Adipocyte (in vitro differentiated cells): ENCODE results near the gene SPIB.
A peak's percentile ranks its signal among the peaks of the same experiment; 100 is the strongest.

Source experiments
- DNase-seq: peaks from one replicate; pipeline ENCODE4 v3.0.0-alpha.2; 2015; ENCODE audit warnings: low read depth
- H3K27me3 ChIP-seq: replicated peaks from 2 replicates; pipeline ENCODE4 v1.7.0; 2013; ENCODE audit warnings: mild to moderate bottlenecking, low read length, moderate library complexity; ENCODE audit not compliant: control insufficient read depth, insufficient read depth
- H3K36me3 ChIP-seq: 2 replicates; pipeline ENCODE4 v1.7.0; 2013; ENCODE audit warnings: low read length, mild to moderate bottlenecking, moderate library complexity; ENCODE audit not compliant: control insufficient read depth, insufficient read depth, severe bottlenecking
- H3K4me1 ChIP-seq: 2 replicates; pipeline ENCODE4 v1.7.0; 2013; ENCODE audit warnings: mild to moderate bottlenecking, low read length, moderate library complexity; ENCODE audit not compliant: control insufficient read depth, insufficient read depth
- H3K4me3 ChIP-seq: 2 replicates; pipeline ENCODE4 v1.7.0; 2013; ENCODE audit warnings: mild to moderate bottlenecking, low read length, moderate library complexity
- H3K9ac ChIP-seq: 2 replicates; pipeline ENCODE4 v1.7.0; 2013; ENCODE audit warnings: mild to moderate bottlenecking, low read length, moderate library complexity
- H3K9me3 ChIP-seq: 2 replicates; pipeline ENCODE4 v1.7.0; 2013; ENCODE audit warnings: mild to moderate bottlenecking, low read length, moderate library complexity; ENCODE audit not compliant: control insufficient read depth

The SPIB gene

GRCh38 chr19:50418176-50419021 is at the start of gene SPIB:
SPIB (plus strand) TSS chr19:50418938; CDS start chr19:50418963, 25 bp downstream.
- no peak for DNase-seq

DNA sequence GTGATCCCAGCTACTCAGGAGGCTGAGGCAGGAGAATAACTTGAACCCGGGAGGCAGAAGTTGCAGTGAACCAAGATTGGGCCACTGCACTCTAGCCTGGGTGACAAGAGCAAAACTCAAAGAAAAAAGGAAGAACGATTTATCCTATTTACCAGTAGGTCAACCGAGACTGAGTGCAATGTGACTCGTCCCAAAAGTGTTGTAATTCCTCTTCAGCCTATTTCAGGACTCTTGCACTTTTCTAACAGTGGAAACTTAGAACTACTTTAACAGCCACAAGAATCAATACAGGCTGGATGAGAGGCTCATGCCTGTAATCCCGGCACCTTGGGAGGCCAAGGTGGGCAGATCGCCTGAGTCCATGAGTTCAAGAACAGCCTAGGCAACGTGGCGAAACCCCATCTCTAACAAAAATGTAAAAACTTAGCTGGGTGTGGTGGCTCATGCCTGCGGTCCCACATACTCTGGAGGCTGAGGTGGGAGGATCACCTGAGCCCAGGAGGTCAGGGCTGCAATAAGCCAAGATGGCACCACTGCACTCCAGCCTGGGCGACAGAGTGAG is 46.7 kb upstream of the SPIB start:
- H3K4me1 ChIP-seq: peaks cover 3% of the 10 kb centered on the region
- H3K9me3 ChIP-seq: no peaks in the 10 kb centered on the region
- no peak overlapping the region for H3K9ac ChIP-seq
- H3K4me3 ChIP-seq: no peak overlapping the region
- DNase-seq: no peak
- H3K36me3 ChIP-seq: no peaks in the 10 kb centered on the region
- H3K27me3 ChIP-seq: no peaks in the 10 kb centered on the region

More at GRCh38 chr19:50418176-50419021, at the start of gene SPIB:
- H3K9ac ChIP-seq: no peak within 1 kb of the TSS
- H3K27me3 ChIP-seq: peaks cover 35% of the 10 kb centered on the region
- no peaks in the 10 kb centered on the region for H3K36me3 ChIP-seq
- H3K4me1 ChIP-seq: no peaks in the 10 kb centered on the region
- peaks cover 2% of the 10 kb centered on the region for H3K9me3 ChIP-seq
- no peak within 1 kb of the TSS for H3K4me3 ChIP-seq

DNA sequence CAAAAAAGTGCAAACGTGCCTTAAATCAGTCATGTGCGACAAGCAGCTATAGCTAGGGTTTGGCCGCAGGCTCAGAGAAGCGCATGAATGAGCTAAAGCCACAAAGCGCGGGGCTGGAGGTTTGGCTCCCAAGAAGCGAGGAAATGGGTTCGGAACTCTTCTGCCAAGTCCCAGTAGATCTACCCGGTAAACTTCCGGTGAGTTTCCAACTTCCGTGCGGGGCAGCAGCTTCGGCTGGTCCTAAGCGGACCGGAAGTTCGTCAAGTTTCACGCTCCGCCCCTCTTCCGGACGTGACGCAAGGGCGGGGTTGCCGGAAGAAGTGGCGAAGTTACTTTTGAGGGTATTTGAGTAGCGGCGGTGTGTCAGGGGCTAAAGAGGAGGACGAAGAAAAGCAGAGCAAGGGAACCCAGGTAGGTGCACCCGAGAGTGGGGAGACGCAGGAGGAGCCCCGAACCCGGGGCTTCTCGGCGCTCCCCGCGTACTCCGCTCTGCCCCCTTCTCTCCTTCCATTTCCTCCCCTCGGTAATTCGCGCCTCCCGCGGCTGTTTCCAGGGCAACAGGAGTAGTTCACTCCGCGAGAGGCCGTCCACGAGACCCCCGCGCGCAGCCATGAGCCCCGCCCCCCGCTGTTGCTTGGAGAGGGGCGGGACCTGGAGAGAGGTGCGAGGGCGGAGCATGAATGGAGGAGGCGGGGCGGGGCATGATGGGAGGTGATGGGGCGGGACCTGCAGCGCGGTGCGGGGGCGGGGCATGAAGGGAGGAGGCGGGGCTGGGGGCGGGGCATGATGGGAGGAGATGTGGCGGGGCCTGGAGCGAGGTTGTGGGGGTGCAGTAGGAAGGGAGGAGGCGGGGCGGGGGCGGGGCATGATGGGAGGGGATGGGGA is 42.3 kb upstream of the SPIB start, which contains the start of gene NR1H2:
Gene NR1H2, plus strand, starts transcription at position 292 of the 885 bp plus-strand sequence. CDS start 1,149 bp downstream, outside the sequence.
- Histone ChIP-seq H3K9ac (peak within 1 kb of the TSS; percentile 96), H3K4me3 (peak within 1 kb of the TSS; percentile 98), H3K4me1 (peaks cover 15% of the 10 kb centered on the region), H3K27me3 (no peaks in the 10 kb centered on the region), H3K9me3 (no peaks in the 10 kb centered on the region), H3K36me3 (peaks cover 32% of the 10 kb centered on the region)
- DNase-seq: peak; percentile 99

DNA sequence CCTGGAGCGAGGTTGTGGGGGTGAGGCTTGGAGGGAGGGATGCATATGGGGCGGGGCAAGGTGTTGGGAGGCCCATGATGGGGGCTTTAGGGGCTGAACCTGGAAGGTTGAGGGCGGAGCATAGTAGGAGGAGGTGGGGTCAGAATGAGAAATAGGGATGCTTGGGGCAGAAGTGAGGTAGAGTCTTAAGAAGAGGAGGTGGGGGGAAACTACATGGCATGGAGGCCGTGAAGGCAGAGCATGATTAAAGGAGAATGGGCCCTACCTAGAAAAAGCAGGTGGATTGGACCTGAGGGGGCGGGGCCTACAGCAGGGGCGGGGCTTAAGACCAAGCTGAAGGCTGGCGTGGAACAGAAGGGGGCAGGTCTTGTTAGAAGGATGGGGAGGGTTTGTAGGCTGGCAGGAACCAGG is 41.7 kb upstream of the SPIB start:
- Histone ChIP-seq H3K9ac (no peak overlapping the region), H3K4me3 (no peak overlapping the region)
- peak; percentile 29 for DNase-seq

GRCh38 chr19:50377517-50377916 is 41.2 kb upstream of the SPIB start:
- H3K9ac ChIP-seq: no peak overlapping the region
- H3K27me3 ChIP-seq: no peaks in the 10 kb centered on the region
- H3K9me3 ChIP-seq: no peaks in the 10 kb centered on the region
- peaks cover 41% of the 10 kb centered on the region for H3K36me3 ChIP-seq
- no peak overlapping the region for H3K4me3 ChIP-seq
- DNase-seq: no peak
- peaks cover 15% of the 10 kb centered on the region for H3K4me1 ChIP-seq

More for the DNA sequence above, 41.7 kb upstream of the SPIB start:
- Histone ChIP-seq H3K4me1 (peaks cover 15% of the 10 kb centered on the region), H3K27me3 (no peaks in the 10 kb centered on the region), H3K9me3 (no peaks in the 10 kb centered on the region), H3K36me3 (peaks cover 38% of the 10 kb centered on the region)

DNA sequence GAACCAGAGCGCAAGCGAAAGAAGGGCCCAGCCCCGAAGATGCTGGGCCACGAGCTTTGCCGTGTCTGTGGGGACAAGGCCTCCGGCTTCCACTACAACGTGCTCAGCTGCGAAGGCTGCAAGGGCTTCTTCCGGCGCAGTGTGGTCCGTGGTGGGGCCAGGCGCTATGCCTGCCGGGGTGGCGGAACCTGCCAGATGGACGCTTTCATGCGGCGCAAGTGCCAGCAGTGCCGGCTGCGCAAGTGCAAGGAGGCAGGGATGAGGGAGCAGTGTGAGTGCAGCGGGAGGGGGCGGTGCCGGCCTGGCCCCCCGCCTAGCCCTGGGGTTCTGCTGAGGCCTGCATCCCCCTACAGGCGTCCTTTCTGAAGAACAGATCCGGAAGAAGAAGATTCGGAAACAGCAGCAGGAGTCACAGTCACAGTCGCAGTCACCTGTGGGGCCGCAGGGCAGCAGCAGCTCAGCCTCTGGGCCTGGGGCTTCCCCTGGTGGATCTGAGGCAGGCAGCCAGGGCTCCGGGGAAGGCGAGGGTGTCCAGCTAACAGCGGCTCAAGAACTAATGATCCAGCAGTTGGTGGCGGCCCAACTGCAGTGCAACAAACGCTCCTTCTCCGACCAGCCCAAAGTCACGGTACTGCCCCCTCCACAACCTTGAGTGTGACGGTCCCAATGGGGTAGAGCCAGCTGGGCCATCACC is 40.4 kb upstream of the SPIB start:
- DNase-seq: no peak
- Histone ChIP-seq H3K9ac (no peak overlapping the region), H3K9me3 (no peaks in the 10 kb centered on the region), H3K36me3 (peaks cover 42% of the 10 kb centered on the region), H3K4me1 (peaks cover 15% of the 10 kb centered on the region), H3K4me3 (no peak overlapping the region), H3K27me3 (no peaks in the 10 kb centered on the region)

GRCh38 chr19:50378863-50379236 is 39.9 kb upstream of the SPIB start:
- no peaks in the 10 kb centered on the region for H3K27me3 ChIP-seq
- DNase-seq: no peak
- H3K36me3 ChIP-seq: peaks cover 42% of the 10 kb centered on the region
- no peaks in the 10 kb centered on the region for H3K9me3 ChIP-seq
- no peak overlapping the region for H3K9ac ChIP-seq
- H3K4me3 ChIP-seq: no peak overlapping the region
- H3K4me1 ChIP-seq: peaks cover 19% of the 10 kb centered on the region

- H3K4me3 ChIP-seq: no peak overlapping the region
- no peaks in the 10 kb centered on the region for H3K9me3 ChIP-seq
- no peaks in the 10 kb centered on the region for H3K27me3 ChIP-seq
- no peak for DNase-seq
- no peak overlapping the region for H3K9ac ChIP-seq
- peaks cover 21% of the 10 kb centered on the region for H3K4me1 ChIP-seq
- H3K36me3 ChIP-seq: peaks cover 42% of the 10 kb centered on the region
These were observed 39.1 kb upstream of the SPIB start for GRCh38 chr19:50379602-50380001.

- H3K36me3 ChIP-seq: peaks cover 42% of the 10 kb centered on the region
- no peaks in the 10 kb centered on the region for H3K27me3 ChIP-seq
- no peak for DNase-seq
- H3K4me1 ChIP-seq: peaks cover 25% of the 10 kb centered on the region
- H3K4me3 ChIP-seq: no peak overlapping the region
- peak overlapping the region; percentile 19 for H3K9ac ChIP-seq
- H3K9me3 ChIP-seq: no peaks in the 10 kb centered on the region
These were observed 38.6 kb upstream of the SPIB start for GRCh38 chr19:50380137-50380536.

- no peaks in the 10 kb centered on the region for H3K9me3 ChIP-seq
- DNase-seq: no peak
- peaks cover 42% of the 10 kb centered on the region for H3K36me3 ChIP-seq
These were observed 38.0 kb upstream of the SPIB start for GRCh38 chr19:50380751-50381151.

More at GRCh38 chr19:50380751-50381151, 38.0 kb upstream of the SPIB start:
- Histone ChIP-seq H3K9ac (peak overlapping the region; percentile 19), H3K27me3 (no peaks in the 10 kb centered on the region), H3K4me3 (no peak overlapping the region), H3K4me1 (peaks cover 27% of the 10 kb centered on the region)
